NCI-H2029 treated with DMSO at 0.1 percent for 48 hours (cell line): ENCODE measurements around the gene UGT3A1.
"Not testable (repeated sequence)": the region's sequence is repeated elsewhere in the genome, so short reads cannot be mapped to it uniquely, and the experiment has no call there.

Experiments
- DNase-seq: peaks from one replicate; lab custom pipeline; 2025; lab: John Stamatoyannopoulos, UW

Gene UGT3A1

DNA sequence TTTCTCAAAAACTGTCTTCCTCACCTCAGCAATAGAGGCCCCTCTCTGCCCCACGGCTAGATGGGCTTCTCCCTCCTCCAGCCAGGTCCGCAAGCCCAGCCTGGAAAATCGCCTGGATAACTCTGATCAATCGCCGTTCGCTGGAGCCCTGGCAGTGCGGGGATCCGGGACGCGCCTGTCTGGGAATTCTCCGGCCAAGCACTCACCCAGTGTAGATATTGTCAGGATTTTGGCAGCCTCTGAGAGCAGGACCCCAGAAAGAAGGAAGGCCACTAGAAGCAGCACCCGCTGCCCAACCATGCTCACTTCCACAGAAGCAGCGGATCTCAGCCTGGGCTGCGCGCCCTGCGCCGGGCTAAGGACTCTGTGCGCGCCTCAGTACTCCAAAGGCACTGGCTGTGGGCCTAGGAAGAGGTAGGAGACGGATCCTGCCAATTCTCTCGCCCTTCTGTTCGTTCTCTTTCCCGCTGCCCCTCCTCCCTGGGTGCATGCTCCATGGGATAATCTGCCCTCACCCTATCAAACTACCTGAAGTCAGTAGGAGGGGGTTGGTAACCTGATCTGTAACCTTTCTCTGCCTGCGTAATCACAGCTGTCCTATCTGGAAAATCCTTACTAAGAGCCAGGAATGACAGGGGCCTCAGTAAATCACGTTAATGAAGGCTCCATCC, at the start of gene UGT3A1:
Gene UGT3A1, minus strand, starts transcription at position 450 of the 671 bp plus-strand sequence. Its CDS starts 150 bp downstream, at position 300.
- peak; percentile 92 for DNase-seq

- DNase-seq = no peak
Observed at GRCh38 chr5:36035696-36036095, 44.5 kb upstream of the UGT3A1 start.

DNA sequence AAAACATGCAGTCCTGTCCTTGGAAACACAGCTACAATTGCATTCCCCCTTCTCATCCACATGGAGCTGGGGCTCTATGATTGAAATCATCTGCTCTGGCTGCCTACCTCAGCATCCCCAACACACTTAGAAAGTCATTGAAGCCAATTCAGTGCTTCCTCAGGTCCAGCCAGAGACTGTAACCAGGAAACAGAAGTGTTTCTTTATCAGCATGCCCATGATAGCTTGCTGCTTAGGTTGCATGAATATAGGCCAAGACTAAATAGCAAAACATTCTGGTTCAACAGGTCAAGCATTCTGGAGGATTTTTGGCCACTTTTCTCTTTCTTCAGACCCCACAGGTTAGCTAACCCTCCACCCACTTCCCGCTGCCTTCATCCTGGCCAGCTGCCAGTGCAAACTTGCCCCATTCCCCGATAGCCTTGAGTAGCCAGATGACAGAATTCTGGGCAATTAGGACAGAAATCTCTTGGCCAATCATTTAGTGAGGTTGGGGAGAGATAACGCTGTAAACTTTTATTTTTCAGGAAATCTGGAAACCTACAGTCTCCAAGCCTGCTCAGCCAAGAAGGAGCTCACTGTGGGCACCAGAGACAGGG, 43.4 kb upstream of the UGT3A1 start:
- not testable (repeated sequence) for DNase-seq

DNA sequence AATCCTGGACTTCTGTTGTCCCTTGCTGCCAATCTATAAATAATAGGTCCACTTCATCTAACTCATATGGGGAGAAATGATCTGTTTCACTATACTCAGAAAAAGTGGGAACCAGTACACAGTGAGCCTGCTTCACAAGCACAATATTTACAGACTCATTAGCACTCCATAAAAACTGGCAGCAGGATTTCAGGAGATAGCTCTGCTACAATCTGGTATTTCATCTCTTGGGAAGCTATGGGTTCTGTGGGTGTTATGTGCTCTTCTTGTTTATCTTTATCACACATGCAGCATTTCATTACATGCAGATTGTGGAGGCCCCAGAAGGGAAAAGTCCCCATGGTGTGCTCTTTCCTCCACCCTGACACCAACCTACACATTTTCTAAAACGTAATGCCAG, 42.3 kb upstream of the UGT3A1 start:
- DNase-seq = no peak

DNA sequence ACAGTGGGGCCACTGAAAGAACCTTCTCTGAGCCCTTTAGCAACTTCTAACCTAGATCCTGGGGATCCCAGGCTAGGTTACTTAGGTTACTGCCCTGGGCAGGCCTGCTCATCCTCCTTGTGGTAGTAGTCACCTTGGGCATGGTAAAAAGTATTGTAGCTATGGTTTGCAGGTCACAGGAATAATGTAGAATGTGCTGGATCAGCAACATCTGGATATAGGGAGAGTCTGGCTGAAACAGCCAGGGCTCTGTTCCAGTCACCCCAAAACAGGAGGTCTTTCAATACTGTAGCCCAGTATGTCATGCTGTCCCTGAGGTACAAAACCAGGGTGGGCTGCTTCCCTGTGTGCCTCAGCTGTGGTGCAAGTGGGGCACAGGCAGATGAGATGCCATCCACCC, 41.9 kb upstream of the UGT3A1 start:
- no peak for DNase-seq

GRCh38 chr5:36031223-36031622, 40.0 kb upstream of the UGT3A1 start:
- DNase-seq = no peak

GRCh38 chr5:36029914-36030313, 38.7 kb upstream of the UGT3A1 start:
- no peak for DNase-seq

DNA sequence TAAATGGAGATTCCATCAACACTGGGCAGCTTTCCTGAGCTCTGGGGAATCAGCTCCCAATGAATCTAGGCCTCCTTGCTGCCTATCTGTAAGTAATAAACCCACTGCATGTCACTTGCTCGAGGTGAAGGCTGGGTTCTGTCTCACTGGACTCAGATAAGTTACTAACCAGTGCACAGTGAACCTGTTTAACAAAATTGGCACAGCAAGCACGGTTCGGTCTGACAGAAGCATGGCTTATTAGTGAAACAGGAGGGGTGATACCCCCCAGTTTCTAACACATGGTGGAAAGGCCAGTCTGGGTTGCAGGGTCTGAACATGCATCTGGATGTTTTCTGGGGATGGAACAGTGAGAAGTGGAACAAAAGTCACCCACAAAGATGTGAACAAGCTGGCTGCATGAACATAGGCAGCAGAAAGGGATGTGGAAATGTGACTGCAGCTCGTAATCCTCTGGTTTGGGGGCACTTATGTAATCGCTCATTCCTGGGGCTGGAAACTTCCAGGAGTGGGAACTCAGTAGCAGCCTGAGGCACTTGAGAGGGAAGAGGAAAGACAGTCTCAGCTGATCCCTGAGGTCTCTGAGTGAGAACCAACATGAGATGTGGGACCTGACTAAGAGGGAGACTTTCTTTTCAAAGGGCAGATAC, 37.8 kb upstream of the UGT3A1 start:
- no peak for DNase-seq

GRCh38 chr5:36027711-36028110, 36.5 kb upstream of the UGT3A1 start:
- DNase-seq = no peak

- no peak for DNase-seq
Observed at GRCh38 chr5:36026706-36027465, 35.7 kb upstream of the UGT3A1 start.

DNA sequence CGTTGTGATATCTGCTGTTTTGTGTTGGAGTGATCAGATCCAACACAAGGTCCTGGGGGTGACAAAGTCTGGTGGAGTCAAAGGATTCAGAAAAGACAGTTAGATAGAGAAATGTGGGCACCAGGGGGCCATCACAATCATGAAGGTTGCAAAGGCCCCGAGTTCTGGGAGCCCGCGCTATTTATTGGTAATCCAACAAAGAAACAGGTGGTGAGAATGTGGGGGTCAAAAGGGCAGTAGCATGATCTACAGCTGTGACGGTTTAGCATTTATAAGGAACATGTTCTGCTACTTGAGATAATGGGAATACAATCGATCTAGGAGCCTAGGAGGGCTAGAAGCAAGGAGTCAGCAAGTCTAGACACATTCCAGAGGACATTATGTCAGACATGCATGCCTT, 31.1 kb upstream of the UGT3A1 start:
- DNase-seq = not testable (repeated sequence)

DNA sequence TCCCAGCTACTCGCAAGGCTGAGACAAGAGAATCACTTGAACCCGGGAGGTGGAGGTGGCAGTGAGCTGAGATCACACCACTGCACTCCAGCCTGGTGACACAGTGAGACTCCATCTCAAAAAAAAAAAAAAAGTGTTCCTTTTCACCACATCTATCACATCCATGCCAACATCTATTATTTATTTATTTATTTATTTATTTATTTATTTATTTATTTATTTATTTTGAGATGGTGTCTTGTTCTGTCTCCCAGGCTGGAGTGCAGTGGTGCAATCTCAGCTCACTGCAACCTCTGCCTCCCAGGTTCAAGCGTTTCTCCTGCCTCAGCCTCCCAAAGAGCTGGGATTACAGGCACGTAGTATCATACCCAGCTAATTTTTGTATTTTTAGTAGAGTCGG, 28.4 kb upstream of the UGT3A1 start:
- not testable (repeated sequence) for DNase-seq

- no peak for DNase-seq
Observed at GRCh38 chr5:36017622-36018021, 26.4 kb upstream of the UGT3A1 start.

DNA sequence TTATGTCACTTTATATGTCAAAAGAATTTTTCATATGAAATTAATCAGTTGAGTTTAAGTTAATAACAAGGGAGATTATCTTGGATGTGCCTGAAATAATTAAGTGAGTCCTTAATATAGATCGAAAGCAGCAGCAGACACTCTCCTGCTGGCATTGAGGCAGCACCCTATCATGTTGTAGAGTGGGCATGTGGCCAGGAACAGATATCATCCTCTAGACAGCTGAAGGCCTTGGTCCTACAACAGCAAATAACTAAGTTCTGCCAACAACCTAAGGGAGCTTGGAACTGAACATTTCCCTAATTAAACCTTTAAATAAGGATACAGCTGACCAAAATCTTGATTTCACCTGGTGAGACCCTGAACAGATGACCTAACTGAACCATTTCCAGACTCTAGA, 25.8 kb upstream of the UGT3A1 start:
- no peak for DNase-seq

- no peak for DNase-seq
Observed at GRCh38 chr5:36013182-36013581, 22.0 kb upstream of the UGT3A1 start.

DNA sequence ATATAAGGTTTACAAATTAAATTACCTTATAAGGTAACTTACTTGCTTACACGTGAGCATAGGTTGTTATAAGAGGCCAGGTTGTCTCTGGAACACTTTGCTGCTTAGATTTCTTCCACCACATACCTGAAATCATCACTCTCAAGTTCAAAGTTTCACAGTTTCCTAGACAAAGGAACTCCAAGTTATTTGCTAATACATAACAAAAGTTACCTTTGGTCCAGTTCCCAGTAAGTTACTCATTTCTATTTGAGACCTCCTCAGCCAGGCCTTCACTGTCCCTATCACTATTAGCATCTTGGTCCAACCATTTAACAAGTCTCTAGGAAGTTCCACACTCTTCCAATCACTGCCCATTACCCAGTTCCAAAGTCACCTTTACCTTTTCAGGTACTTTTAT, 18.5 kb upstream of the UGT3A1 start:
- no peak for DNase-seq

GRCh38 chr5:36007366-36007765, 16.2 kb upstream of the UGT3A1 start:
- no peak for DNase-seq

DNA sequence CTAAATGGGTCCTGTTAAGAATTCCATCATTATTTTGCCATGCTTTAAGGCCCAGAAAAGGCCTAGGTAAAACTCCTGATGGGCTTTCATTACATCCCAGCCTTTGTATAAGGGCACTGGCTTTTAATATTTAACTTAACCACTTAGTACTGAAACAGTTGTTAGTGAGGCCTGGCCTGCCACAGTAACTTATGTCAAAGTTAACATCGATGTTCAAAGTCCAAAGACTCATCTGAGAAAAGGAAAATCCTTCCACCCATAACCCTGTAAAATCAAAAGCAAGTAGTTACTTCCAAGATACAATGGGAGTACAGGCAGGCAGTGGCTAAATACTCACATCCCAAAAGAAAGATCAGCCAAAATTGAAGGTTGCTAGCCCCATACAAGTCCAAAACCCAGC, 15.0 kb upstream of the UGT3A1 start:
- DNase-seq = no peak

DNA sequence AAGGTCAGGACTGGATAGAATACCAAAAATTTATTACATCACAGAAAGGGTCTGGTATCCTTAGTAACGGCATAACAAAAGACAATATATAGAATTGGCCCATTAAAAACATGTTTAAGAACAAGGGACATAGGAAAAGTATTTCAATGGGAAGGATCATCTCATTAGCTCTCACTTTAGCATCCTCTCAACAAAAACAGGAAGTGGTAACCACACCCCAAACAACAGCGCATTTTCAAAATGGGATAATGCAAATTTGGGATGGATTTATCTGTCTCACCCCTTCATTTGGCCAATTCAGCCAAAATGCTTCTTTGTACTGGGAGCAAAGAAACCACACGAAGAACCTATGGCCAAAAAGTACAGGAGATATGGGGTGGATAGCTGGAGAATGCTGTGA, 9.8 kb upstream of the UGT3A1 start:
- no peak for DNase-seq

GRCh38 chr5:35999547-35999946, 8.4 kb upstream of the UGT3A1 start:
- no peak for DNase-seq

DNA sequence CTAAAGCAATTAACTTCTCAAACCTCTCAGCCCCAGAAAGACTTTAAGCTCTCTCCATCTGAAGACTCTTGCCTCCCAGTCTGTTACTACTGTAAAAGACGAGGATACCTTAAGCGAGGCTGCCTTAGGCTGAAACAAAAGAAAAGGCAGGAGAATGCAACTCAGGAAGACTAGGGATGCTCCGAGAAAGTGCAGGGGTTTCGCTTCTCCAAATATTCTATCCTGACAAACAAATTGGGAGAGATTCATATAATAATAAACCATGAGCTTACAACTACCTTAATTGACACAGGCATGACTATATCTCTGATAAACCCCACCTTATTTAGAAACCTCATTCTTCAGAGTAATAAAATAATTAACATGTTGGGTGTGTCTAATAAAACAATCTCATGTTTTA, 4.9 kb upstream of the UGT3A1 start:
- no peak for DNase-seq

DNA sequence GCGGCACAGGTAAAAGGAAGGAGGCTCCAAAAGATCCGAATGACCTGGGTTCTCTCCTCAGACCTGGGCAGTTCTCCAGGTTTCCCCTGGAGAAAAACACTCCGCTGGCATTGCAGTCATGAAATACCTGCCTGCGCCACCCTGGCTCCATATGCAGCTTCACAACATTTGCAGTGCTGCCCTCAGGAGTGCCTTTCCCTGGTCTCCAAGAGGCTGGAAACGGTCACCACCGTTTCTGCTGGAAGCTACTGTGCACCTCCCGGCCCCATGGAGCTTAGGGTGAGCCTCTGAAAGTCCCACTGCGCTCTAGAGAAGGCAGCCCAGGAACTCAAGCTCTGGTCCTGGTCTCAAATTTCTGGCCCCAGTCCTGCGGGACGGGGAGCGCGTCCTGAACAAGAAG, 670 bp downstream of the UGT3A1 start:
- DNase-seq = peak; percentile 25

GRCh38 chr5:35988529-35988928, 2.7 kb downstream of the UGT3A1 start:
- DNase-seq = no peak
